ENCODE measurements around the gene DPEP1.

The DPEP1 gene

GRCh38 chr16:89582614-89583196, 30.7 kb upstream of the DPEP1 start:
- TF ChIP-seq, protein P1, sequence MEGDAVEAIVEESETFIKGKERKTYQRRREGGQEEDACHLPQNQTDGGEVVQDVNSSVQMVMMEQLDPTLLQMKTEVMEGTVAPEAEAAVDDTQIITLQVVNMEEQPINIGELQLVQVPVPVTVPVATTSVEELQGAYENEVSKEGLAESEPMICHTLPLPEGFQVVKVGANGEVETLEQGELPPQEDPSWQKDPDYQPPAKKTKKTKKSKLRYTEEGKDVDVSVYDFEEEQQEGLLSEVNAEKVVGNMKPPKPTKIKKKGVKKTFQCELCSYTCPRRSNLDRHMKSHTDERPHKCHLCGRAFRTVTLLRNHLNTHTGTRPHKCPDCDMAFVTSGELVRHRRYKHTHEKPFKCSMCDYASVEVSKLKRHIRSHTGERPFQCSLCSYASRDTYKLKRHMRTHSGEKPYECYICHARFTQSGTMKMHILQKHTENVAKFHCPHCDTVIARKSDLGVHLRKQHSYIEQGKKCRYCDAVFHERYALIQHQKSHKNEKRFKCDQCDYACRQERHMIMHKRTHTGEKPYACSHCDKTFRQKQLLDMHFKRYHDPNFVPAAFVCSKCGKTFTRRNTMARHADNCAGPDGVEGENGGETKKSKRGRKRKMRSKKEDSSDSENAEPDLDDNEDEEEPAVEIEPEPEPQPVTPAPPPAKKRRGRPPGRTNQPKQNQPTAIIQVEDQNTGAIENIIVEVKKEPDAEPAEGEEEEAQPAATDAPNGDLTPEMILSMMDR (IDR thresholded peaks at IDR 0.05; ENCODE audit: low read depth, low read length), result no peak
- no peak for TF ChIP-seq EZH2phosphoT487 (IDR thresholded peaks at IDR 0.05; ENCODE audit: low read depth)
- Histone ChIP-seq H3K9ac (ENCODE audit: low read length) (no peak overlapping the region), H3K79me2 (ENCODE audit: low read length) (no peaks in the 10 kb centered on the region), H3K27ac (ENCODE audit: low read length) (no peak overlapping the region), H3K4me2 (ENCODE audit: low read length) (no peak overlapping the region), H3K4me3 (ENCODE audit: low read length) (no peak overlapping the region), H3K36me3 (replicated peaks; ENCODE audit: low read depth, low read length) (peaks cover 18% of the 10 kb centered on the region), H2AFZ (ENCODE audit: low read depth, low read length) (no peak overlapping the region), H3K9me3 (ENCODE audit: insufficient read depth, low read length) (no peaks in the 10 kb centered on the region), H3K27me3 (ENCODE audit: low read depth, low read length) (no peaks in the 10 kb centered on the region), H3K4me1 (ENCODE audit: low read length) (no peaks in the 10 kb centered on the region), H4K20me1 (ENCODE audit: insufficient read depth, low read length) (no peaks in the 10 kb centered on the region)

DNA sequence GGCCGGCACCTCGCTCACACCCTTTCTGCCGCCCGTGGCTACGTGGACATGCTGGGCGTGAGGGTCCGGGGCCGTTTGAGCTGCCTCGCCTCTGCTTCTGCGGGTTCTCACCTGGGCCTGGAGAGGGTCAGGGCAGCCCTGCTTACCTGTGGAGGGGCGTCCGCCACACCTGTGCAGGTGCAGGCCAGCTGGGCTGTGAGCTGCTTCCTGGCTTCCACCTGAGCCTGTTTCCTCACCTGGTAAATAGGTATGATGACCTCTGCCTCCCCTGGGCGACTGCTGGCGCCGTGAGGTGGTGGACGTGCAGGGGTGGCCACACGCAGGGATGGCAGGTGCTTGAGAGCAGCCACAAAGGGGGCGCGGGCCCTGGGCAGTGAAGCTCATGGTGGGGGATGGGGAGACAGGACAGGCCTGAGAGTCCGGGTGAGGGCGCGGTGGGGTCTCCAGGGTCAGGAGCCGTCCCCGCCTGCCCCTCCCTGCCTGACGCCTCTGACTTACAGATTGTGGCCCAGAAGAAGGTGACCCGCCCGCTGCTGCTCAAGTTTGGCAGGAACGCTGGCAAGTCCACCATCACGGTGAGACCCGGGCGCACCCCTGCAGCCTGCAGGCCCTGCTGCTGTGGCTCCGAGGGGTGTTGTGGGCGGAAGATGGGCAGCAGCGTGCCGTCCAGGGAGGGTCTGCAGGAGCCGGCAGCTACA, 30.1 kb upstream of the DPEP1 start:
- Histone ChIP-seq H2AFZ (ENCODE audit: low read depth, low read length) (no peak overlapping the region), H4K20me1 (ENCODE audit: insufficient read depth, low read length) (no peaks in the 10 kb centered on the region), H3K4me2 (ENCODE audit: low read length) (no peak overlapping the region), H3K36me3 (replicated peaks; ENCODE audit: low read depth, low read length) (peaks cover 22% of the 10 kb centered on the region), H3K9me3 (ENCODE audit: insufficient read depth, low read length) (no peaks in the 10 kb centered on the region), H3K9ac (ENCODE audit: low read length) (no peak overlapping the region), H3K4me3 (ENCODE audit: low read length) (no peak overlapping the region), H3K27me3 (ENCODE audit: low read depth, low read length) (no peaks in the 10 kb centered on the region), H3K79me2 (ENCODE audit: low read length) (no peaks in the 10 kb centered on the region), H3K4me1 (ENCODE audit: low read length) (no peaks in the 10 kb centered on the region), H3K27ac (ENCODE audit: low read length) (no peak overlapping the region)
- TF ChIP-seq EZH2phosphoT487 (IDR thresholded peaks at IDR 0.05; ENCODE audit: low read depth), result no peak
- TF ChIP-seq, protein P1 (IDR thresholded peaks at IDR 0.05; ENCODE audit: low read depth, low read length), result no peak

DNA sequence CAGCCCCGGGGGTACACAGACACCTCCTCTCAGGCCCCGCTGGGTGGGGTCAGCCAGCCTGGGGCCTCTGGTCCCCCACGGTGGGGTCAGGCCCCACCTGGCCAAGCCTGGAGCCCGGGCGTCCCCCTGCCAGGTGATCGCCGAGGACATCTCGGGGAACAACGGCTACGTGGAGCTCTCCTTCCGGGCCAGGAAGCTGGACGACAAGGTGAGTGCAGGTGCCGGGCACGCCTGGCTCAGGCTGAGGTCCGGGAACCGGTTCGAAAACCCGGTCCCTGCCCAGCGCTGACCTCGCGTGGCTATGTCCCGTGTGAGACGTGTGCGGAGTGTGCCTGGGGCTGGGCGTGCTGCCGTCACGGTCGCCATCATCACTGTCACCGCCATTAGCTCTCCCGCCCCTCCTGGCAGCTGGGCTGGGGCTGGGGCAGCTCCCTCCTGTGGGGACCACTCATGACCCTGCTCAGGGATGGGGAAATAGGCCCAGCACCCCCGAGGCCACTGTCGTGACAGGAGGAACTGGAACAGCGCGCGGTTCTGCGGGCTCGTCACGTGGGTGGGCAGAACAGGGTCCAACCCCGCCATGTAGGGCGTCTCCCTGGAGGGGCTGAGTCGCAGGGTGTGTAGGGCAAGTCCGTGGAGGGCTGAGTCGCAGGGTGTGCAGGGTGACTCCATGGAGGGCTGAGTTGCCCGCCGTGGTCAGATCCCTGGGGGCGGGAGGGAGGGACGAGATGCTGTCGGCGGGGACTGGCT, 29.4 kb upstream of the DPEP1 start:
- peaks cover 22% of the 10 kb centered on the region for H3K36me3 ChIP-seq (replicated peaks; ENCODE audit: low read depth, low read length)
- no peak overlapping the region for H2AFZ ChIP-seq (ENCODE audit: low read depth, low read length)
- H3K27me3 ChIP-seq (ENCODE audit: low read depth, low read length), result no peaks in the 10 kb centered on the region
- no peaks in the 10 kb centered on the region for H3K9me3 ChIP-seq (ENCODE audit: insufficient read depth, low read length)
- no peak overlapping the region for H3K4me2 ChIP-seq (ENCODE audit: low read length)
- H4K20me1 ChIP-seq (ENCODE audit: insufficient read depth, low read length), result no peaks in the 10 kb centered on the region
- no peak overlapping the region for H3K9ac ChIP-seq (ENCODE audit: low read length)
- no peak for TF ChIP-seq EZH2phosphoT487 (IDR thresholded peaks at IDR 0.05; ENCODE audit: low read depth)
- TF ChIP-seq, protein P1 (IDR thresholded peaks at IDR 0.05; ENCODE audit: low read depth, low read length), result no peak
- H3K4me1 ChIP-seq (ENCODE audit: low read length), result no peaks in the 10 kb centered on the region
- no peak overlapping the region for H3K27ac ChIP-seq (ENCODE audit: low read length)
- no peaks in the 10 kb centered on the region for H3K79me2 ChIP-seq (ENCODE audit: low read length)
- H3K4me3 ChIP-seq (ENCODE audit: low read length), result no peak overlapping the region
